ENCODE measurements around the gene KCNN1. TPM values are rescaled to one million over a fixed set of nuclear protein-coding genes. Genes with fewer than 3 reads are reported as not detected.
A peak's percentile ranks its signal among the peaks of the same experiment; 100 is the strongest.

The KCNN1 gene
- total and polyA plus RNA-seq, 9 of the 15 experiments (the other 6 are each of a cell fraction or from before 2014, with no cell fraction given): 0.01 to 6.2 (median 0.72) TPM

- TF ChIP-seq AFF4 (CRISPR knock-in tag; IDR thresholded peaks at IDR 0.05) (0 out of 2 replicates have a peak, but pooled peaks have one; percentile 57), RREB1 (CRISPR knock-in tag; IDR thresholded peaks at IDR 0.05) (no peak), ERF (CRISPR knock-in tag; IDR thresholded peaks at IDR 0.05) (0 out of 2 replicates have a peak, but pooled peaks have one; percentile 5), CHCHD3 (CRISPR knock-in tag; IDR thresholded peaks at IDR 0.05) (peak; percentile 72; the same call in 1 of the 2 replicates), HNRNPK (IDR thresholded peaks at IDR 0.05; ENCODE audit: low read depth, low read length, poor library complexity, severe bottlenecking) (peak; percentile 38), NONO (IDR thresholded peaks at IDR 0.05; ENCODE audit: low read depth in 2 of 2, low read length in 1 of 2) (peak in 1 of 2 experiments; percentile 79), MAZ (CRISPR knock-in tag; conservative IDR thresholded peaks at IDR 0.05 in 1 of 2, IDR thresholded peaks at IDR 0.05 in 1 of 2) (peak; percentile 56 to 90; a peak in 3 of 4 replicates), ZNF282 (CRISPR knock-in tag; IDR thresholded peaks at IDR 0.05) (0 out of 2 replicates have a peak, but pooled peaks have one; percentile 23), NBN (IDR thresholded peaks at IDR 0.05; ENCODE audit: low read depth) (no peak), PCBP1 (IDR thresholded peaks at IDR 0.05; ENCODE audit: low read depth, low read length, poor library complexity, severe bottlenecking) (peak; percentile 73)
Measured at GRCh38 chr19:18000915-18001776, 34.2 kb downstream of the KCNN1 start (continued).

All from K562 (cell line).